GM12878 (cell line): ENCODE measurements around the gene HHAT. TPM values are rescaled to one million over a fixed set of nuclear protein-coding genes. Genes with fewer than 3 reads are reported as not detected.

Experiments used
- CHD2 ChIP-seq: IDR thresholded peaks from 2 replicates; pipeline ENCODE4 v1.6.1; 2011; ENCODE audit warnings: low read depth, low read length, improper control_type of control experiment, borderline replicate concordance
- CREM ChIP-seq: IDR thresholded peaks from 2 replicates; pipeline ENCODE4 v1.6.1; 2014; ENCODE audit warnings: antibody characterized with exemption, low read depth
- ETV6 ChIP-seq, 2 experiments: fragments of 450-650 bp in 1 of 2; IDR thresholded peaks in 1 of 2; conservative IDR thresholded peaks in 1 of 2; 2 replicates each; pipeline ENCODE4 v1.6.1; 2014; ENCODE audit warnings: antibody characterized with exemption in 1 of 2, borderline replicate concordance in 1 of 2, low read depth in 1 of 2, mild to moderate bottlenecking in 1 of 2, moderate library complexity in 1 of 2
- FOS ChIP-seq: IDR thresholded peaks from 3 replicates; pipeline ENCODE4 v1.6.1; 2011; ENCODE audit warnings: borderline replicate concordance; ENCODE audit not compliant: insufficient read length; ENCODE audit errors: extremely low read depth
- FOXM1 ChIP-seq: IDR thresholded peaks from 2 replicates; pipeline ENCODE4 v1.6.1; 2012; ENCODE audit warnings: low read depth, mild to moderate bottlenecking, inconsistent platforms, low read length, moderate library complexity
- GABPA ChIP-seq: IDR thresholded peaks from 2 replicates; pipeline ENCODE4 v1.6.1; 2014; ENCODE audit warnings: antibody characterized with exemption, low read depth, mild to moderate bottlenecking, inconsistent platforms
- IKZF2 ChIP-seq, 2 experiments: fragments of 450-650 bp; IDR thresholded peaks; 2 replicates each; pipeline ENCODE4 v1.6.1; 2017; ENCODE audit warnings: mild to moderate bottlenecking in 2 of 2, moderate library complexity in 2 of 2
- JUNB ChIP-seq: IDR thresholded peaks from 2 replicates; pipeline ENCODE4 v1.6.1; 2016; ENCODE audit warnings: antibody characterized with exemption, mild to moderate bottlenecking
- MEF2A ChIP-seq: IDR thresholded peaks from 2 replicates; pipeline ENCODE4 v1.6.1; 2011; ENCODE audit warnings: low read depth, mild to moderate bottlenecking, low read length, moderate library complexity; ENCODE audit not compliant: insufficient read depth
- MEF2B ChIP-seq: fragments of 450-650 bp; IDR thresholded peaks from 2 replicates; pipeline ENCODE4 v1.6.1; 2018; ENCODE audit warnings: mild to moderate bottlenecking, moderate library complexity; ENCODE audit not compliant: partially characterized antibody, poor library complexity, severe bottlenecking
- MTA2 ChIP-seq: fragments of 450-650 bp; IDR thresholded peaks from 2 replicates; pipeline ENCODE4 v1.6.1; 2016; ENCODE audit warnings: low read depth, mild to moderate bottlenecking, moderate library complexity
- POU2F2 ChIP-seq: IDR thresholded peaks from 3 replicates; pipeline ENCODE4 v1.6.1; 2011; ENCODE audit warnings: low read depth, mild to moderate bottlenecking, low read length, borderline replicate concordance
- RBBP5 ChIP-seq: fragments of 200-600 bp; sonication (generic); conservative IDR thresholded peaks from 2 replicates; pipeline ENCODE4 v1.6.1; 2016
- SP1 ChIP-seq: IDR thresholded peaks from one replicate; pipeline ENCODE4 v1.6.1; 2011; ENCODE audit warnings: low read depth, low read length
- SPI1 ChIP-seq: IDR thresholded peaks from 2 replicates; pipeline ENCODE4 v1.6.1; 2011; ENCODE audit warnings: low read depth, mild to moderate bottlenecking, low read length, moderate library complexity, borderline replicate concordance; ENCODE audit not compliant: insufficient read depth
- TBL1XR1 ChIP-seq: IDR thresholded peaks from 2 replicates; pipeline ENCODE4 v1.6.1; 2012; ENCODE audit warnings: low read depth, low read length, improper control_type of control experiment
- TCF12 ChIP-seq: IDR thresholded peaks from 2 replicates; pipeline ENCODE4 v1.6.1; 2011; ENCODE audit warnings: low read depth, mild to moderate bottlenecking, low read length
- TCF3 ChIP-seq: IDR thresholded peaks from 2 replicates; pipeline ENCODE4 v1.6.1; 2012; ENCODE audit warnings: low read depth, mild to moderate bottlenecking, low read length, borderline replicate concordance; ENCODE audit not compliant: insufficient read depth
- ZBED1 ChIP-seq: IDR thresholded peaks from 2 replicates; pipeline ENCODE4 v1.6.1; 2016; ENCODE audit warnings: borderline replicate concordance
- polyA plus RNA-seq, 11 experiments: library from polyadenylated mRNA; depleted of rRNA in 4 of 11; unstranded in 6 of 11; stranded (reverse) in 5 of 11; fragments of >200 nt; fragmentation: Nextera tagmentation in 4 of 11; fragmentation: Illumina TruSeq in 1 of 11; extraction: Ambion mirVana in 4 of 11; extraction: Trizol in 1 of 11; gene quantifications; 1 replicate in 1 of 11; 2 replicates in 10 of 11; pipeline versions ENCODE4 v1.2.1 to v1.2.3, GENCODE V29; 2011 to 2016; ENCODE audit warnings: inconsistent platforms in 2 of 11, missing spikeins in 2 of 11, low read depth in 1 of 11
- total RNA-seq, 4 experiments: library from RNA; depleted of rRNA in 3 of 4; stranded (reverse); fragments of >200 nt in 3 of 4; fragmentation: Illumina TruSeq in 1 of 4; extraction: Trizol in 1 of 4; gene quantifications; 2 replicates each; pipeline versions ENCODE4 v1.2.1 to v1.2.3, GENCODE V29; 2013 to 2021
- TF ChIP-seq, protein P1 (sequence below), 3 experiments: IDR thresholded peaks in 2 of 3; conservative IDR thresholded peaks in 1 of 3; 2 replicates each; pipeline ENCODE4 v1.5.1; 2011; ENCODE audit warnings: low read depth in 3 of 3, low read length in 3 of 3, mild to moderate bottlenecking in 3 of 3, control low read depth in 2 of 3, moderate library complexity in 2 of 3, inconsistent platforms in 1 of 3, mixed read lengths in 1 of 3; ENCODE audit not compliant: control insufficient read depth in 2 of 3, insufficient read depth in 1 of 3; ENCODE audit errors: extremely low read depth in 1 of 3
- TF ChIP-seq, protein P2 (sequence below): fragments of 450-650 bp; IDR thresholded peaks from 2 replicates; pipeline ENCODE4 v1.6.1; 2017; ENCODE audit warnings: mild to moderate bottlenecking, moderate library complexity
- TF ChIP-seq, protein P3 (sequence below): fragments of 450-650 bp; IDR thresholded peaks from 2 replicates; pipeline ENCODE4 v1.6.1; 2017; ENCODE audit warnings: low read depth, mild to moderate bottlenecking, moderate library complexity

The HHAT gene
- total and polyA plus RNA-seq, 10 of the 15 experiments (the other 5 are each of a cell fraction or from before 2014, with no cell fraction given) = 1.2 to 37.6 (median 2.6) TPM

DNA sequence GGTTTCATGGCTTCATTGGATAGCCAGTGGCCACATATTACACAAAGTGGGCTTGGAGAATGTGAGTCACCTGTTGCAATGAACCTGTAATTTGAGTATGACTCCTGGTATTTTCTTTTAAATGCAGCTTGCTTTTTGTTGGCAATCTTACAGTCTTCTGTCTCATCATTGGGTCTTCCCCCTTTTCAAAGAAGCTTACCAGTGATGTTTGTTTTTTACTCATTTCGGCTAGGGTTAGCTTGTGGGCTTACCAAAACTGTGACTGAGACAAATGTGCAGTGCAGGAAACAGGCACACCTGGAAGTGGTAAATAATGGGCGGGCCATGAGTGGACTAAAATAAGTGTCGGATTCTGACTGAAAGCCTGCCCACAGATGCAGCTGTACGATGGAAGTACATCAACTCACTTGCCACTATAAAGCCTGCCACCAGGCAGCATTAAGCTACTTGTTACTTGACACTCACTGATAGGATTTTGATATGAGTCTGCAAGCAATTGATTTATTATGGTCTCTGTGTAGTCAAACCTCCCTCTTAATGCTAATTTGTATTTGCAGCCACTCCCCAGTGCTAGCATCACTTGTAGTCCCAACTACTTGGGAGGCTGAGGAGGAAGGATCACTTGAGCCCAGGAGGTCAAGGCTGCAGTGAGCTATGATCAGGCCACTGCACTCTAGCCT is 4.2 kb downstream of the HHAT start (continued):
- TF ChIP-seq, protein P1, sequence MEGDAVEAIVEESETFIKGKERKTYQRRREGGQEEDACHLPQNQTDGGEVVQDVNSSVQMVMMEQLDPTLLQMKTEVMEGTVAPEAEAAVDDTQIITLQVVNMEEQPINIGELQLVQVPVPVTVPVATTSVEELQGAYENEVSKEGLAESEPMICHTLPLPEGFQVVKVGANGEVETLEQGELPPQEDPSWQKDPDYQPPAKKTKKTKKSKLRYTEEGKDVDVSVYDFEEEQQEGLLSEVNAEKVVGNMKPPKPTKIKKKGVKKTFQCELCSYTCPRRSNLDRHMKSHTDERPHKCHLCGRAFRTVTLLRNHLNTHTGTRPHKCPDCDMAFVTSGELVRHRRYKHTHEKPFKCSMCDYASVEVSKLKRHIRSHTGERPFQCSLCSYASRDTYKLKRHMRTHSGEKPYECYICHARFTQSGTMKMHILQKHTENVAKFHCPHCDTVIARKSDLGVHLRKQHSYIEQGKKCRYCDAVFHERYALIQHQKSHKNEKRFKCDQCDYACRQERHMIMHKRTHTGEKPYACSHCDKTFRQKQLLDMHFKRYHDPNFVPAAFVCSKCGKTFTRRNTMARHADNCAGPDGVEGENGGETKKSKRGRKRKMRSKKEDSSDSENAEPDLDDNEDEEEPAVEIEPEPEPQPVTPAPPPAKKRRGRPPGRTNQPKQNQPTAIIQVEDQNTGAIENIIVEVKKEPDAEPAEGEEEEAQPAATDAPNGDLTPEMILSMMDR (IDR thresholded peaks at IDR 0.05 in 2 of 3, conservative IDR thresholded peaks at IDR 0.05 in 1 of 3; ENCODE audit: control insufficient read depth in 2 of 3, extremely low read depth in 1 of 3, insufficient read depth in 1 of 3, low read depth in 3 of 3, low read length in 3 of 3) = 0 out of 6 replicates have a peak, but pooled peaks of 1 of the 3 experiments have one; percentile 2
- no peak for TF ChIP-seq SPI1
- TF ChIP-seq POU2F2 = peak; percentile 44; the same call in 1 of the 3 replicates
- TF ChIP-seq, protein P2, sequence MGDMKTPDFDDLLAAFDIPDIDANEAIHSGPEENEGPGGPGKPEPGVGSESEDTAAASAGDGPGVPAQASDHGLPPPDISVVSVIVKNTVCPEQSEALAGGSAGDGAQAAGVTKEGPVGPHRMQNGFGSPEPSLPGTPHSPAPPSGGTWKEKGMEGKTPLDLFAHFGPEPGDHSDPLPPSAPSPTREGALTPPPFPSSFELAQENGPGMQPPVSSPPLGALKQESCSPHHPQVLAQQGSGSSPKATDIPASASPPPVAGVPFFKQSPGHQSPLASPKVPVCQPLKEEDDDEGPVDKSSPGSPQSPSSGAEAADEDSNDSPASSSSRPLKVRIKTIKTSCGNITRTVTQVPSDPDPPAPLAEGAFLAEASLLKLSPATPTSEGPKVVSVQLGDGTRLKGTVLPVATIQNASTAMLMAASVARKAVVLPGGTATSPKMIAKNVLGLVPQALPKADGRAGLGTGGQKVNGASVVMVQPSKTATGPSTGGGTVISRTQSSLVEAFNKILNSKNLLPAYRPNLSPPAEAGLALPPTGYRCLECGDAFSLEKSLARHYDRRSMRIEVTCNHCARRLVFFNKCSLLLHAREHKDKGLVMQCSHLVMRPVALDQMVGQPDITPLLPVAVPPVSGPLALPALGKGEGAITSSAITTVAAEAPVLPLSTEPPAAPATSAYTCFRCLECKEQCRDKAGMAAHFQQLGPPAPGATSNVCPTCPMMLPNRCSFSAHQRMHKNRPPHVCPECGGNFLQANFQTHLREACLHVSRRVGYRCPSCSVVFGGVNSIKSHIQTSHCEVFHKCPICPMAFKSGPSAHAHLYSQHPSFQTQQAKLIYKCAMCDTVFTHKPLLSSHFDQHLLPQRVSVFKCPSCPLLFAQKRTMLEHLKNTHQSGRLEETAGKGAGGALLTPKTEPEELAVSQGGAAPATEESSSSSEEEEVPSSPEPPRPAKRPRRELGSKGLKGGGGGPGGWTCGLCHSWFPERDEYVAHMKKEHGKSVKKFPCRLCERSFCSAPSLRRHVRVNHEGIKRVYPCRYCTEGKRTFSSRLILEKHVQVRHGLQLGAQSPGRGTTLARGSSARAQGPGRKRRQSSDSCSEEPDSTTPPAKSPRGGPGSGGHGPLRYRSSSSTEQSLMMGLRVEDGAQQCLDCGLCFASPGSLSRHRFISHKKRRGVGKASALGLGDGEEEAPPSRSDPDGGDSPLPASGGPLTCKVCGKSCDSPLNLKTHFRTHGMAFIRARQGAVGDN = peak; percentile 34; the same call in 1 of the 2 replicates
- TF ChIP-seq TCF3 = peak; percentile 85
- TF ChIP-seq CREM = peak; percentile 58
- TF ChIP-seq SP1 = peak; percentile 19
- 0 out of 2 replicates have a peak, but pooled peaks have one; percentile 43 for TF ChIP-seq ZBED1
- peak; percentile 78 for TF ChIP-seq FOXM1
- TF ChIP-seq MEF2A = peak; percentile 90
- peak; percentile 75 to 77; a peak in 3 of 4 replicates for TF ChIP-seq IKZF2 (IDR thresholded peaks at IDR 0.05)
- TF ChIP-seq ETV6 (conservative IDR thresholded peaks at IDR 0.05 in 1 of 2, IDR thresholded peaks at IDR 0.05 in 1 of 2; ENCODE audit: borderline replicate concordance in 1 of 2, low read depth in 1 of 2) = peak in 1 of 2 experiments; percentile 86; a peak in 2 of 4 replicates
- TF ChIP-seq MTA2 = peak; percentile 72
- peak; percentile 62; the same call in 1 of the 2 replicates for TF ChIP-seq GABPA
- TF ChIP-seq TCF12 = peak; percentile 92
- no peak for TF ChIP-seq FOS
- TF ChIP-seq, protein P3, sequence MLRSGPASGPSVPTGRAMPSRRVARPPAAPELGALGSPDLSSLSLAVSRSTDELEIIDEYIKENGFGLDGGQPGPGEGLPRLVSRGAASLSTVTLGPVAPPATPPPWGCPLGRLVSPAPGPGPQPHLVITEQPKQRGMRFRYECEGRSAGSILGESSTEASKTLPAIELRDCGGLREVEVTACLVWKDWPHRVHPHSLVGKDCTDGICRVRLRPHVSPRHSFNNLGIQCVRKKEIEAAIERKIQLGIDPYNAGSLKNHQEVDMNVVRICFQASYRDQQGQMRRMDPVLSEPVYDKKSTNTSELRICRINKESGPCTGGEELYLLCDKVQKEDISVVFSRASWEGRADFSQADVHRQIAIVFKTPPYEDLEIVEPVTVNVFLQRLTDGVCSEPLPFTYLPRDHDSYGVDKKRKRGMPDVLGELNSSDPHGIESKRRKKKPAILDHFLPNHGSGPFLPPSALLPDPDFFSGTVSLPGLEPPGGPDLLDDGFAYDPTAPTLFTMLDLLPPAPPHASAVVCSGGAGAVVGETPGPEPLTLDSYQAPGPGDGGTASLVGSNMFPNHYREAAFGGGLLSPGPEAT = peak; percentile 49; the same call in 1 of the 2 replicates
- TF ChIP-seq MEF2B = peak; percentile 69
- TF ChIP-seq JUNB = peak; percentile 85
- TF ChIP-seq TBL1XR1 = peak; percentile 53; the same call in 1 of the 2 replicates
- no peak for TF ChIP-seq RBBP5
- TF ChIP-seq CHD2 = no peak
